HPDE6-E6E7 (cell line): ENCODE measurements around the gene NLRP11.

Source experiments
- DNase-seq: peaks from one replicate; pipeline ENCODE4 v3.0.0; 2011; ENCODE audit warnings: missing footprints; ENCODE audit errors: extremely low spot score

The NLRP11 gene

DNA sequence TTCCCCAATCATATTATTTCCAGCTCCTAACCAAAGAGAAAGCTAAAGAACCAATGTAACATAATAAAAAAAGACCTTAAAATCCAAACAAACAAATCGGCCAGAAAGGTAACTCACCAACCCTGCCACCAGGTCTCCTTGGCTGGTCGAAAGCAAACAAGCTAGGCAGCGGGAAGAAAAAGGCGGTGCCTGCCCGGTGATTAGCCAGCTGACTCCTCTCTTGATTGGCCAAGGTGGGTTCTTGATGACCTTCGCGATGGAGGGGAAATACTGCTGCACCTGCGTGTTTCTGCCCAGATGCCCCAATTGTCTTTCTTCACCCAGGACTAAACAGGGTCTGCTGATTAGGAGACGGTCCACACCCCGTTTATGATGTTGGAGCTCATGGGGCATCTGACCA is at the start of gene NLRP11:
NLRP11 (minus strand) TSS at position 154 of the 400 bp plus-strand sequence. CDS start 13,825 bp downstream, outside the sequence.
- DNase-seq: no peak

DNA sequence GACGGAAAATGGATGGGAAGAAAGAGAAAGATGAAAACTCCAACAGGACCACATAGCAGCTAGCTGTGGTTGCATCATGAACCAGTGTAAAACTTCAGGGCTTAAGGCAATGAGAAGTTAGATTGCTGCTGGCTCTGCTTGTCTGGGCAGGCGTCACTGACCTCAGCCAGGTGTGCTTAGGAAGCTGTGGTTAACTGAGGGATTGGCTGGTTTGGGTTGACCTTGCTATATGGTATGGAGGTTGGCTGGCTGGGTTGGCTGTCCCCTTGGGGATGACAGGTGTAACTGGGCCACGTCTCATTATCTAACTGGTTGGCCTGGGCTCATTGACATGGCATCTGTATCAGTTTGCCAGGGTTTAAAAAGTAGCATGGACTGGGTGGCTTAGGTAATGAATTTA is 45.4 kb upstream of the NLRP11 start:
- DNase-seq: no peak

DNA sequence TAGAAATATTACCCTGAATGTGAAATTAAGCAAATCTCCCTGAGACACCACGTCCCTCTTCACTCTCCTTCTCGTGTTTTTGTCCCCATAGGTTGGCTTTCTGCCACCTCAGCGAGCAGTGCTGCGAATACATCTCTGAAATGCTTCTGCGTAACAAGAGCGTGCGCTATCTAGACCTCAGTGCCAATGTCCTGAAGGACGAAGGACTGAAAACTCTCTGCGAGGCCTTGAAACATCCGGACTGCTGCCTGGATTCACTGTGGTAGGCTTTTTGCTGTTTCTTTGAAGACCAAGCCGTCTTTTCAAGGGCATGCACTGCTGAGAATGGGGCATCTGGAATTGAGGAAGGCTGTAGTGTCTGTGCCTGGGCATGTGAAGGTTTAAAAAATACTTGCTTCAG is 38.9 kb upstream of the NLRP11 start:
- no peak for DNase-seq

DNA sequence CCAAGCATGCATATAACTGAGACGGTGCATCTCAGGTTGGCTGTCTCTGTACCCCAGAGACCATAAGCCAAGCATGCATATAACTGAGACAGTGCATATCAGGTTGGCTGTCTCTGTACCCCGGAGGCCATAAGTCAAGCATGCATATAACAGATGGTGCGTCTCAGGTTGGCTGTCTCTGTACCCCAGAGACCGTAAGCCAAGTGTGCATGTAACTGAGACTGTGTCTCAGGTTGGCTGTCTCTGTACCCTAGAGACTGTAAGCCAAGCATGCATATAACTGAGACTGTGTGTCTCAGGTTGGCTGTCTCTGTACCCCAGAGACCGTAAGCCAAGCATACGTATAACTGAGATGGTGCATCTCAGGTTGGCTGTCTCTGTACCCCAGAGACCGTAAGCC is 35.3 kb upstream of the NLRP11 start:
- no peak for DNase-seq

DNA sequence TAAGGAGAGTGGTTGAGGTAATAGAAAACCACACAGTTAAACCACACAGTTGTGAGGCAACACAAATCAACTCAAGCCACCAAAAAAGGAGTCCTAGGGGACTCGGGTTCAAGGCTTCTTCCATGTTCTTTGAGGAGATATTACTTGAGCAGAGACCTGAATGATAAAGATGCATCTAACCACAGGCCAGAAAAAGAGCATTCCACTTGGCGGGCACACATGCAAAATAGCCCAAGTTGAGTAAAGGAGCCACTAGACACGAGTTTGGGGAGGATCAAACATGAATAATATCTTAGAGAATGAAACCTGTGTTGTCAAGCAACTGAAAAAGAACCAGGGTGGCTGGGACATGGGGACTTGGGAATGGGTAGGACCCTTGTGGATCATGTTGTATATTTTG is 34.7 kb upstream of the NLRP11 start:
- no peak for DNase-seq

DNA sequence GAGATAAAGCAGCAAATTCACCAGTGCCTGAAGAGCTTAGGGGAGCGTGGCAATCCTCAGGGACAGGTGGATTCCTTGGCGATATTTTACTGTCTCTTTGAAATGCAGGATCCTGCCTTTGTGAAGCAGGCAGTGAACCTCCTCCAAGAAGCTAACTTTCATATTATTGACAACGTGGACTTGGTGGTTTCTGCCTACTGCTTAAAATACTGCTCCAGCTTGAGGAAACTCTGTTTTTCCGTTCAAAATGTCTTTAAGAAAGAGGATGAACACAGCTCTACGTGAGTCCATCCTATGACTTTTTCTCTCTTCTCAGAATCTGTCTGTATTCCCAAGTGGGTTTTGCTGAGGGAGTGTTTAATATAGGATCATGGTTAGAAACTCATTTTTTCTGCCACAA is 27.2 kb upstream of the NLRP11 start:
- no peak for DNase-seq

DNA sequence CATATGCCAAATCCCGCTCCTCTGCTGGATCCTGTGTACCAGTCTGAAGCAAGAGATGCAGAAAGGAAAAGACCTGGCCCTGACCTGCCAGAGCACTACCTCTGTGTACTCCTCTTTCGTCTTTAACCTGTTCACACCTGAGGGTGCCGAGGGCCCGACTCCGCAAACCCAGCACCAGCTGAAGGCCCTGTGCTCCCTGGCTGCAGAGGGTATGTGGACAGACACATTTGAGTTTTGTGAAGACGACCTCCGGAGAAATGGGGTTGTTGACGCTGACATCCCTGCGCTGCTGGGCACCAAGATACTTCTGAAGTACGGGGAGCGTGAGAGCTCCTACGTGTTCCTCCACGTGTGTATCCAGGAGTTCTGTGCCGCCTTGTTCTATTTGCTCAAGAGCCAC is 26.6 kb upstream of the NLRP11 start:
- DNase-seq: no peak

DNA sequence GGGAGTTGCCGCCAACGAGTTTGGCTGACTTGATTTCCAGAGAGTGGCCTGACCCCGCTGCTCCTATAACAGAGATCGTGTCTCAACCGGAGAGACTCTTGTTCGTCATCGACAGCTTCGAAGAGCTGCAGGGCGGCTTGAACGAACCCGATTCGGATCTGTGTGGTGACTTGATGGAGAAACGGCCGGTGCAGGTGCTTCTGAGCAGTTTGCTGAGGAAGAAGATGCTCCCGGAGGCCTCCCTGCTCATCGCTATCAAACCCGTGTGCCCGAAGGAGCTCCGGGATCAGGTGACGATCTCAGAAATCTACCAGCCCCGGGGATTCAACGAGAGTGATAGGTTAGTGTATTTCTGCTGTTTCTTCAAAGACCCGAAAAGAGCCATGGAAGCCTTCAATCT is 26.2 kb upstream of the NLRP11 start:
- no peak for DNase-seq

DNA sequence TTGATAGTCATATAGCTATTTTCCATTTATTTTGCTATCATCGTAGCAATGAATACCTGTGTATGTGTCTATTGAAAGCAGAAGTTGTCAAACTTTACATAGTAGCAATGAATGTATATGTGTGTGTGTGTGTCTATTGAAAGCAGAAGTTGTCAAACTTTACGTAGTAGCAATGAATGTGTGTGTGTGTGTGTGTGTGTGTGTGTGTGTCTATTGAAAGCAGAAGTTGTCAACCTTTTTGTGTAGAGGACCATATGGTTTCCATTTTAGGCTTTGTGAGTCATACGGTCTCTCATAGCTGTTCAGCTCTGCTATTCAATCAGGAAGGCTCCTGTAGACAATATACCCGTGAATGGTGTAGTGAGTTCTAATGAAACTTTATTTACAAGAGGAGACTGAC is 25.4 kb upstream of the NLRP11 start:
- no peak for DNase-seq

DNA sequence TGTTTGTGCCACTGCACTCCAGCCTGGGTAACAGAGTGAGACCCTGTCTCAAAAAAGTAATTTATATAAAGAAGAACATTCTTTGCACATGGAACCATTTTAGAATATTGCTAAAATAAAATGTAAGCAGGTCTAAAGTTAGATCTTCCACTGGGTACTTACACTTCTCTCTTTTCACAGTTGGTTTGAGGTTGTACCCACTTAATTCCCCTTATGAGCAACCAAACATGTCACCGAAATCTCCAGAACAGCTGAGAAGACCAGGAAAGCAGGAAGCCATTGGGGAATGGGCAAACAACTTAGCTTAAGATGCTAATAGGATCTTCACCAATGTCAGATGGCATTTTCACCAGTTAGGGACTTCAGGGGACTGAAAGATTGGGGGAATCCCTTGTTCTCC is 23.4 kb upstream of the NLRP11 start:
- DNase-seq: no peak

DNA sequence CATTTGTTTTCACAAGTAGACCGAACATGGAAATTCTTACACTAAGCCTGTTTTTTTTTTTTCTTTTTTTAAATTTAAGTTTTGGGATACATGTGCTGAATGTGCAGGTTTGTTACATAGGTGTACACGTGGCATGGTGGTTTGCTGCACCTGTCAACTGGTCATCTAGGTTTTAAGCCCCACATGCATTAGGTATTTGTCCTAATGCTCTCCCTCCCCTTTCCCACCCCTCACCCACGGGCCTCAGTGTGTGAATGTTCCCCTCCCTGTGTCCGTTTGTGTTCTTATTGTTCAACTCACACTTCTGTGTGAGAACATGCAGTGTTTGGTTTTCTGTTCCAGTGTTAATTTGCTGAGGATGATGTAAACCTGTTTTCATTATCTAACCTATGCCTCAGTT is 7.1 kb upstream of the NLRP11 start:
- no peak for DNase-seq

DNA sequence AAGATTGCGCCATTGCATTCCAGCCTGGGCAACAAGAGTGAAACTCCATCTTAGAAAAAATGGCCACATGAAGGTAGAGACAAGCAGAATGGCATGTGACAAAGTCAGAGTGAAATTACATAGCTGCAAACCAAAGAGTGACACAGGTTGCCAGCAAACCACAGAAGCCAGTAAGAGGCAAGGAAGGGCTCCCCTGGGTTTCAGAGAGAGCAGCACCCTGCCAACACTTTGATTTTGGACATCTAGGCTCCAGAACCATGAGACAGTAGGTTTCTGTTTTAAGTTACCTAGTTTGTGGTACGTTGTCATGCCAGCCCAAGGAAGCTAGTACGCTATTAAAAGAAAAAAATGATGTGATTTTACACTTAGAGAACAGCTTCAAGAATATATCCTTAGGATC is 6.5 kb upstream of the NLRP11 start:
- no peak for DNase-seq

DNA sequence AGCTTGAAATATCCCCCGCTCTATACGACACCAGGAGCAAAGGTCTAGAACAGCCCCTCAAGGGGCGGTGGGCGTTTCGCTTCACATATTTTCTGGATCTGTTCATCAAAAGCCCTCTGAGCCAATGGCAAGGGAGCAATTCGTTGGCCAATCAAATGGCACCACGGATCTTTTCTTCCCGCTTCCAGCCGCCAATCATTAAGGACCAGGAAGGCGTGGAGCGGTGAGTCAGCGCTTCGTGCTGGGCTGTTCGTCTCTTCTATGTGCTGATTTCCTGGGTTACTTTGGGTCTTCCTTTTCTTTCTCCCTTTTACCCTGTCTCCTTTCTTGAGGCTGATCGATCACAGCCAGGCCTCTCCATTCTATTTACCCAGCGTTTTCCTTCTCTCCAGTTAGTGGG is 4.5 kb upstream of the NLRP11 start, which contains the start of gene NLRP4:
NLRP4 (plus strand) TSS at position 201 of the 400 bp plus-strand sequence. CDS start 15,541 bp downstream, outside the sequence.
- no peak for DNase-seq

DNA sequence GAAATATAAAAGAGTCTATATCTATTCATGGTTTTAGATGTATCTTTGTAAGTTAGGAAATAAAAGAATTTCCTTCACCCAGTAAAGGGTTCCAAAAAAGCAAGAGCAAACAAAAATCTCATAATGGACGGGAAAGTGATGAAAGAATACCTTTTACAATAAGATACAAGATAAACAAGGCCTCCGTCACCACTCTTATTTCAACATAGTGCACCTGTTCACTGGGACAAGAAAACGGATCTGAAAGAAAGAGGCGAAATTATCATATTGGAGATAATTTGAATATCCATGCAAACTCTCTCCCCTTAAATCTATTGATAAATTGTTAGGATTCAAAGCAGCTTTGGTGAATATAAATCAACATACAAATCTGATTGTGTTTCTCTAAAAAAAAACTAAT is 877 bp upstream of the NLRP11 start:
- no peak for DNase-seq

DNA sequence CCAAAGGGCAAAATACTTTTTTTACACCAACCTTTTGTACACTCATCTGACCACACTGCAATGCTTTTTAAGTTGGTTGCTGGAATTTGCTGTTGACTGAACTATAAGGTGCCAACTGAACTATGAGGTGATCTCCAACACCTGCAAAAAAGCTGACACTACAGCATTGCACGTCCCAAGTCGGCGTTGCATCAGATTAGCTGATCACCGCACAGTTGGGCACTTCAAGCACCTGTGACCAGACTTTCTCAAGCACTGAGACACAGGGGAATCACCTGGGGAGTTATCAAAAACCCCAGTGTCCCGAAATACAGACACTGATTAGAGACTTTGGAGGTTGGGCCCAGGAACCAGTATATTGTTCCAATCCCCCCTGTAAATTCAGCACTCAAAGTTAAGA is 1.1 kb downstream of the NLRP11 start:
- no peak for DNase-seq

DNA sequence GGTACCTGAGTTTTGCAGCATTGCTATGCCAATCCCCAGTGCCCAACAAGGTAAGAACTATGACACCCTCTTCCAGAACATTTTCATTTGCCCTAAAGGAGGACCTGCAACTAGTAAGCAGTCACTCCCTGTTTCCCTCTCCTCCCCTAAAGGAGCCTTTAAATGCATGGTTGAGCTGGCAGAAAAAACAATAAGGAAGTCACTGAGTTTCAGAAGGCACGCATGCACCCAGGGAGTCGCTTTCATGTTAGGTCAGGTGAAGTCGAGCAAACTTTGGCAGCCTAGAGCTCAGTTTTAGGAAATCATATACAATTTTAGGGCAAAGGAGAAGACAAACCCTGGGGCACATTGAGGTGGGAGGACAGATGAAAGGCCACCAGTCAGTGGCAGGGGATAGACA is 11.8 kb downstream of the NLRP11 start:
- no peak for DNase-seq

DNA sequence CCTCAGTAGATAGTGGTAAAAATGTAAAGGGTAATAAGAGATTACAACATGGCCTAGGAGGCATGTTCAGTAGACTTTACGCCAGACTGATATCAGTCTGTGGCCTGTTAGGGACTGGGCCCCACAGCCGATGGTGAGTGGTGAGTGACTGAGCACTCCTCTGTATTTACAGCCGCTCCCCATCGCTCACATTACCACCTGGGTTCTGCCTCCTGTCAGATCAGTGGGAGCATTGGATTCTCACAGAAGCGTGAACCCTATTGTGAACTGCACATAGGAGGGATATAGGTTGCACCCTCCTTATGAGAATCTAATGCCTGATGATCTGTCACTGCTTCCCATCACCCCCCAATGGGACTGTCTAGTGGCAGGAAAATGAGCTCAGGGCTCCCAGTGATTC is 17.9 kb downstream of the NLRP11 start:
- DNase-seq: no peak

DNA sequence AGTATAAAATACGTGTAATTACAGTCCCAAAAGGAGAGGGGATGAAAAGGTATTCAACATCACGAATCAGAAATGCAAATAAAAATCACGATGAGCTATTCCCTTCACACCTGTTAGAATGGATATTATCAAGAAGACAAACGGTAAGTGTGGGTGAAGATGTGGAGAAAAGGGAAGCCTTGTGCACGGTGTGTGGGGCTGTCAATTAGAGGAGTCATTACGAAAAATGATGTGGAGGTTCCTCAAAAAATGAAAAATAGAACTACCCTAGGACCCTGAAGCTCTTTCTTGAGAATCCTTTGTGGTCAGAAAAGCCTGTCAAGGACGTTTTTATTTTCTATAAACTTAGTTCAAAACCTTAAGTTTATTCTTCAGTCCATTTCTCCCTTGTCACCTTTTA is 19.4 kb downstream of the NLRP11 start:
- no peak for DNase-seq

DNA sequence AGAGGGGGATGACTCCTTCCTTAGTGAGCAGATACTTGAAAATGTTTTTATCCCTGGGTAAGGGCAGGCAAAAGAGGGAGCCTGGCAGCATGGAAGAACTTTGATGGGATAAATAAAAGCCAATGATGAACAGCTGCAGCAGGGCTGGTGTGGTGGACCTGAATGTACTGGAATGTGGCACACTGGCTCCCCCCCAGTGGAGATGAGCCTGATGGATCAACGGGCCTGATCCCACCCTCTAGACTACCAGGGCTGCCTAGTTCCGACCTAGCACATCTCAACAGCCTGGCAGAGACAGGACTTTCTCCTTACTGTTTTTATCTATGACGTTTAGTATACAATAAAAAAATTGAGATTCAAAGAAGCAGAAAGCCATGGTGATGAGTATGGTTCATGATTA is 20.5 kb downstream of the NLRP11 start:
- no peak for DNase-seq

DNA sequence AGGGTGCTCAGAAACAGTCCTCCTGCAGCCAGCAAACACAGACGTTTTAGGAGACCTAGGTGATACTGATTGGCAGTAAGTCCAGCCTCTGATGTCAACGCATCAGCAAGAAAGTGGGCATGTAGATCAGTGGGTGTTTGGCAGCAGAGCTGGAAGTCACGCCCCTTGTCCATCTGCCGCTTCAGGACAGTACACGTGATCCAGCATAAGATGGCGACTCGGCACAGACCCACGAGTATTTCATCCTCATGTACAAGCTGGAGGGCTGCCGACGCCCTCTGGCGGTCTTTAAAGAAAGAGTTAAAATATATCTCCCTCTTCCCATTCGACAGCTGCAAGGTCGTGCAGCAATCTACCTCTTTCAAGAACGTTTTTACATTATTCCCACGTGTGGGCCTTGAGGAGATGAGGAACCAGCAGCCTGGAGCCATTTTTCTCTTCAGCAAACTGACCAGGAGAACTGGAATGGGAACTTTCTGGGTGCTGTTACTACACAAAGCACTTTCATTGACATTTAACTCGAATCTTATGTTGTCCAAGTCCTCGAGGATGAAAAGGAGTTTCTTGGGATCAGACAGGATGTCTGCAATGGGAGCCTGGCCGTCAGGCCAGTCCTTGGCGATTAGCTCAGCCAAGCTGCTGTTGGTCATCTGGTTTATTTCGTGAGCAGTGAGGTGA is 22.3 kb downstream of the NLRP11 start:
- no peak for DNase-seq

DNA sequence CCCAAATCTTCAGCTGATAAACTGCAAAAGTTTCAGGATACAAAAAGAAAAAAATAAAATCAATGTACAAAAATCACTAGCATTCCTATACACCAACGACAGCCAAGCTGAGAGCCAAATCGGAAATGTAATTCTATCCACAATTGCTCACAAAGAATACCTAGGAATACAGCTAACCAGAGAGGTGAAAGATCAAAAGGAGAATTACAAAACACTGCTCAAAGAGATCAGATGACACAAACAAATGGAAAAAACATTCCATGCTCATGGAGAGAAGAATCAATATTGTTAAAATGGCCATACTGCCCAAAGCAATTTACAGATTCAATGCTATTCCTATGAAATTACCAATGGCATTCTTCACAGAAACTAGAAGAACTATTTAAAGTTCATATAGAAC is 29.5 kb downstream of the NLRP11 start:
- DNase-seq: no peak

DNA sequence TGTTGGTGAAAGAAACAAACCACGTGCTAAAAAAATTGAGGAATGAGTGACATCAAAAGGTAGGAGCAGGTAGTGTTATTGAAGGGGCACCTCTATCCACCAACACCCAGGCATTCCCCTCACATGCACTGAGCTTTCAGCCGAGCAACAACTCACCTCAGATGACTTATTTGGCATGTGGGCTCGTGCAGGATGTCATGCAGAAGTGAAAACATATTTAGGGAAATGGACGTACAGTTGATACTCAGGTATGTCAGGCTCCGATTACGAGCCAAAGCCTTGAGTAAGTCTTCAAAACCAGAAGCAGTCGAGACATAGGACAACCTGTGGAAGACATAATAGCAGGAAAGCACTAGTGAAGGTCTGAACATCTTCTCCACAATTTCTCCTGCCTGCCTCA is 30.4 kb downstream of the NLRP11 start:
- DNase-seq: no peak

DNA sequence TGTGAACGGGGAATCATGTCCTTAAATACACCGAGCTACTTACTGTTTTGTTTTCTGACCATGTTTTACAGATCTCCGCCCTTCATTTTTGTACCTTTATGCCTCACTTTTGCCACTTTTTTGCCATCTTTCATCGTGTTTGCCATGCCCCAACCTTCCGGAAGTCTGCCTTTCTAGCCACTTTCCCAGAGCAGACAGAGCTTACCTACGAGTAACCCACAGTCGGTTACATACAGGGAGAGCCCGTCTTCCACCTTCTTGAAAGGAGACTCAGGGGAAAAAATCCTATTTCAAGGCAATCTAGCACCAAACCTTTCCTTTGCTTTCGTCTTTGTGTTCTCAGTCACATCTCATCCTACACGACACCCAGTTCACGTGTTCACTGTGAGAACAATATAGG is 36.8 kb downstream of the NLRP11 start:
- no peak for DNase-seq

DNA sequence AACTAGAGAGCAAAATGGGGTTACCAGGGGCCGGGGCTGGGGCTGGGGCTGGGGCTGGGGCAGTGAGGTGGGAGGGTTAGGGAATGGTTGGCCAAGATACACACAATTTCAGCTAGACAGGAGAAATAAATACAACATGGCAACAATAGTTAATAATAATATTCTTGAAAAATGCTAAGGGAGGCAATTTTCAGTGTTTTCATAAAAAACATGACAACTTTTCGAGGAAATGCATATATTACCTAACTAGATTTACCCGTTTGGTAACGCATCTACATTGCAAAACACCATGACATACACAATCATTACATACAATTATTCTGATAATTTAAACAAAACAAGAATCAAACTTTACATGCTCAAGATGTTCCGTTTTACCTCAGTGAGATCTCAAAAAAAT is 50.7 kb downstream of the NLRP11 start:
- no peak for DNase-seq
